ENCODE data around the gene UGT1A7.
"Not testable (repeated sequence)": the region's sequence is repeated elsewhere in the genome, so short reads cannot be mapped to it uniquely, and the experiment has no call there.

The UGT1A7 gene

GRCh38 chr2:233689501-233689900 lies 7.8 kb downstream of the UGT1A7 start:
- Histone ChIP-seq H3K4me1 (ENCODE audit: insufficient read depth, low read length) (no peaks in the 10 kb centered on the region), H3K36me3 (ENCODE audit: insufficient read depth, low read length) (no peaks in the 10 kb centered on the region), H3K9me3 (ENCODE audit: low read length) (no peaks in the 10 kb centered on the region), H3K27me3 (ENCODE audit: insufficient read depth, low read length) (peaks cover 2% of the 10 kb centered on the region), H3K4me3 (ENCODE audit: low read length) (no peak overlapping the region), H2AFZ (ENCODE audit: low read depth, low read length) (no peak overlapping the region)

- no peak overlapping the region for H2AFZ ChIP-seq (ENCODE audit: low read depth, low read length)
- H3K4me3 ChIP-seq (ENCODE audit: low read length), result no peak overlapping the region
- H3K36me3 ChIP-seq (ENCODE audit: insufficient read depth, low read length), result no peaks in the 10 kb centered on the region
- no peaks in the 10 kb centered on the region for H3K9me3 ChIP-seq (ENCODE audit: low read length)
- H3K27me3 ChIP-seq (ENCODE audit: insufficient read depth, low read length), result peaks cover 2% of the 10 kb centered on the region
- no peaks in the 10 kb centered on the region for H3K4me1 ChIP-seq (ENCODE audit: insufficient read depth, low read length)
Observed at GRCh38 chr2:233690444-233690843, 8.7 kb downstream of the UGT1A7 start.

- Histone ChIP-seq H3K36me3 (ENCODE audit: insufficient read depth, low read length) (no peaks in the 10 kb centered on the region), H2AFZ (ENCODE audit: low read depth, low read length) (no peak overlapping the region), H3K4me1 (ENCODE audit: insufficient read depth, low read length) (no peaks in the 10 kb centered on the region), H3K9me3 (ENCODE audit: low read length) (no peaks in the 10 kb centered on the region), H3K4me3 (ENCODE audit: low read length) (no peak overlapping the region), H3K27me3 (ENCODE audit: insufficient read depth, low read length) (peaks cover 2% of the 10 kb centered on the region)
Observed at GRCh38 chr2:233691443-233692433, 10.0 kb downstream of the UGT1A7 start.

GRCh38 chr2:233692648-233693047 lies 10.9 kb downstream of the UGT1A7 start, which contains the start of gene UGT1A6:
Gene UGT1A6, plus strand, starts transcription at chr2:233692890. Its CDS starts 115 bp downstream, at chr2:233693005.
- no peak within 1 kb of the TSS for H3K4me3 ChIP-seq (ENCODE audit: low read length)
- no peaks in the 10 kb centered on the region for H3K4me1 ChIP-seq (ENCODE audit: insufficient read depth, low read length)
- H3K36me3 ChIP-seq (ENCODE audit: insufficient read depth, low read length), result no peaks in the 10 kb centered on the region
- H3K27me3 ChIP-seq (ENCODE audit: insufficient read depth, low read length), result peaks cover 2% of the 10 kb centered on the region
- no peak within 1 kb of the TSS for H2AFZ ChIP-seq (ENCODE audit: low read depth, low read length)
- H3K9me3 ChIP-seq (ENCODE audit: low read length), result no peaks in the 10 kb centered on the region

GRCh38 chr2:233693963-233694362 lies 12.3 kb downstream of the UGT1A7 start:
- Histone ChIP-seq H3K27me3 (ENCODE audit: insufficient read depth, low read length) (peaks cover 2% of the 10 kb centered on the region), H2AFZ (ENCODE audit: low read depth, low read length) (no peak overlapping the region), H3K4me3 (ENCODE audit: low read length) (no peak overlapping the region), H3K36me3 (ENCODE audit: insufficient read depth, low read length) (no peaks in the 10 kb centered on the region), H3K4me1 (ENCODE audit: insufficient read depth, low read length) (no peaks in the 10 kb centered on the region), H3K9me3 (ENCODE audit: low read length) (no peaks in the 10 kb centered on the region)

GRCh38 chr2:233698740-233699139 lies 17.0 kb downstream of the UGT1A7 start:
- Histone ChIP-seq H3K4me1 (ENCODE audit: insufficient read depth, low read length) (peaks cover 12% of the 10 kb centered on the region), H3K27me3 (ENCODE audit: insufficient read depth, low read length) (no peaks in the 10 kb centered on the region), H3K36me3 (ENCODE audit: insufficient read depth, low read length) (no peaks in the 10 kb centered on the region), H3K4me3 (ENCODE audit: low read length) (no peak overlapping the region), H2AFZ (ENCODE audit: low read depth, low read length) (no peak overlapping the region), H3K9me3 (ENCODE audit: low read length) (no peaks in the 10 kb centered on the region)

- H3K4me3 ChIP-seq (ENCODE audit: low read length), result no peak overlapping the region
- H3K36me3 ChIP-seq (ENCODE audit: insufficient read depth, low read length), result no peaks in the 10 kb centered on the region
- peaks cover 12% of the 10 kb centered on the region for H3K4me1 ChIP-seq (ENCODE audit: insufficient read depth, low read length)
- peak overlapping the region; percentile 40 for H2AFZ ChIP-seq (ENCODE audit: low read depth, low read length)
- no peaks in the 10 kb centered on the region for H3K27me3 ChIP-seq (ENCODE audit: insufficient read depth, low read length)
- H3K9me3 ChIP-seq (ENCODE audit: low read length), result no peaks in the 10 kb centered on the region
Observed at GRCh38 chr2:233699424-233700027, 17.8 kb downstream of the UGT1A7 start.

- Histone ChIP-seq H3K36me3 (ENCODE audit: insufficient read depth, low read length) (no peaks in the 10 kb centered on the region), H3K4me1 (ENCODE audit: insufficient read depth, low read length) (peaks cover 12% of the 10 kb centered on the region), H3K4me3 (ENCODE audit: low read length) (no peak overlapping the region), H2AFZ (ENCODE audit: low read depth, low read length) (peak overlapping the region; percentile 40), H3K27me3 (ENCODE audit: insufficient read depth, low read length) (no peaks in the 10 kb centered on the region), H3K9me3 (ENCODE audit: low read length) (no peaks in the 10 kb centered on the region)
Observed at GRCh38 chr2:233700028-233700635, 18.4 kb downstream of the UGT1A7 start.

GRCh38 chr2:233700842-233701241 lies 19.1 kb downstream of the UGT1A7 start:
- not testable (repeated sequence) for H3K4me3 ChIP-seq (ENCODE audit: low read length); H2AFZ ChIP-seq (ENCODE audit: low read depth, low read length); H3K36me3 ChIP-seq (ENCODE audit: insufficient read depth, low read length); H3K27me3 ChIP-seq (ENCODE audit: insufficient read depth, low read length); H3K9me3 ChIP-seq (ENCODE audit: low read length)
- peaks cover 12% of the 10 kb centered on the region for H3K4me1 ChIP-seq (ENCODE audit: insufficient read depth, low read length)

GRCh38 chr2:233702238-233702637 lies 20.5 kb downstream of the UGT1A7 start:
- H3K9me3 ChIP-seq (ENCODE audit: low read length), result no peaks in the 10 kb centered on the region
- H2AFZ ChIP-seq (ENCODE audit: low read depth, low read length), result no peak overlapping the region
- H3K36me3 ChIP-seq (ENCODE audit: insufficient read depth, low read length), result no peaks in the 10 kb centered on the region
- H3K4me1 ChIP-seq (ENCODE audit: insufficient read depth, low read length), result peaks cover 12% of the 10 kb centered on the region
- no peaks in the 10 kb centered on the region for H3K27me3 ChIP-seq (ENCODE audit: insufficient read depth, low read length)
- H3K4me3 ChIP-seq (ENCODE audit: low read length), result no peak overlapping the region

- Histone ChIP-seq H3K36me3 (ENCODE audit: insufficient read depth, low read length) (no peaks in the 10 kb centered on the region), H3K27me3 (ENCODE audit: insufficient read depth, low read length) (no peaks in the 10 kb centered on the region), H3K4me1 (ENCODE audit: insufficient read depth, low read length) (no peaks in the 10 kb centered on the region), H3K9me3 (ENCODE audit: low read length) (no peaks in the 10 kb centered on the region), H3K4me3 (ENCODE audit: low read length) (no peak overlapping the region), H2AFZ (ENCODE audit: low read depth, low read length) (no peak overlapping the region)
Observed at GRCh38 chr2:233705911-233706506, 24.3 kb downstream of the UGT1A7 start.

- Histone ChIP-seq H3K9me3 (ENCODE audit: low read length) (no peaks in the 10 kb centered on the region), H3K36me3 (ENCODE audit: insufficient read depth, low read length) (no peaks in the 10 kb centered on the region), H3K27me3 (ENCODE audit: insufficient read depth, low read length) (no peaks in the 10 kb centered on the region), H3K4me3 (ENCODE audit: low read length) (no peak overlapping the region), H2AFZ (ENCODE audit: low read depth, low read length) (no peak overlapping the region), H3K4me1 (ENCODE audit: insufficient read depth, low read length) (no peaks in the 10 kb centered on the region)
Observed at GRCh38 chr2:233706720-233707119, 25.0 kb downstream of the UGT1A7 start.

Data from neuron (in vitro differentiated cells).